GM15510 (cell line): Measurements from ENCODE around the gene UBE2E1.

Experiments used
- POLR2A ChIP-seq: IDR thresholded peaks from 3 replicates; pipeline ENCODE4 v1.6.1; 2011; ENCODE audit warnings: borderline replicate concordance; ENCODE audit not compliant: insufficient read length; ENCODE audit errors: extremely low read depth

Gene UBE2E1

DNA sequence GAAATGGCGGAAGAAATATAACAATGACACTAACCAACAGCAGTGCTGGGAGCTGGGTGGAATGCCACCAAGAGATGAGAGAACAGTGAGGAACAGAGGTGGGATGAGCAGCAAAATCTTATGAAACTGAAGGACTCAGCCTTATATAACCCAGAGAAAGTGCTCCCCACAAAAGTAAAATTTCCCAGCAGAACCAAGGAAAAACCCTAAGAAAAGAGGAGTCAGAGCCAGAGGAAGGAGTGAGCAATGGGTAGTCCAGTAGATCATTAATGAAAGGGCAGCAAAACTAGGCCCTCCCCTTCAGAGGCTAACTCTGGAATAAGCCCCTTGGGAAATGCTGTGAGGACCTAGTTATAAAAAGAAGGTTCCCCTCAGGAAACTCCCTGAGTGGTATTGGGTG, 24.7 kb upstream of the UBE2E1 start:
- no peak for TF ChIP-seq POLR2A

GRCh38 chr3:23781871-23782270, 23.9 kb upstream of the UBE2E1 start:
- TF ChIP-seq POLR2A: no peak

GRCh38 chr3:23785097-23785645, 20.6 kb upstream of the UBE2E1 start:
- TF ChIP-seq POLR2A: no peak

DNA sequence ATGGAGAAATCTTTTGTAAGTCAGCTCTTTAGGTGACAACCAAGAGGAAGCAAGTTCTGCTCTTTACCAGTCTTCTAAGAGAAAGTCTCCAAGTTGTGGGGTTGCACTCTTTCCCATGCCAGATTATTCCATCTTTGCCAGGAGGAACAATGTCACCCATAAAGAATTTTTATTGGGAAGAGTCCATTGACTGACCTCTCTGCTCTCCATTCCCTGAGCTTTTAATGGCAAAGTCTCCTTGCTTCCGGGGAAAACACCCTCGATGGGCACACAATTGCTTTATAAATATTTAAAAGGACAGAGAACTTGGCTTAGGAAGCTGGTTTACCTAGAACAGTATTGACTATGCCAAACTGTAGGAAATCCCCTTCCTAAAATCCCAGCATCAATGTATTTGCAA, 19.9 kb upstream of the UBE2E1 start:
- no peak for TF ChIP-seq POLR2A

DNA sequence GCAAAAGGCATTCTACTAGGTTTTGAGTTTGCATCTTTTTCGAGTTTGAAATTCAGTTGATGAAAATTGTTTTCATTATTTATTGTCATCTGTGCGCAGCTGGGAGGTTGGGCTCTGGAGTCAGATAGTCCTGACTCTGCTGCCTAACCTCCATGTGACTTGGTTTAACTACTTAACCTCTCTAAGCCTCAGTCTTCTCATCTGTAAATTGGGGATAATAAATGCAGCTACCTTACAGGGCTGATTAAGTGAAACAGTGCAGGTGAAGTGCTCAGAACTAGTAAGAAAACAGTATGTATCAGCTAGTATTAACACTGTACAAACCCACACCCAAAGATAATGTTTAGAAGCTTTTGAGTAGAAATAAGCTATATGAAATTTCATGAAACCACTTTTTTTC, 14.1 kb upstream of the UBE2E1 start:
- TF ChIP-seq POLR2A: no peak

DNA sequence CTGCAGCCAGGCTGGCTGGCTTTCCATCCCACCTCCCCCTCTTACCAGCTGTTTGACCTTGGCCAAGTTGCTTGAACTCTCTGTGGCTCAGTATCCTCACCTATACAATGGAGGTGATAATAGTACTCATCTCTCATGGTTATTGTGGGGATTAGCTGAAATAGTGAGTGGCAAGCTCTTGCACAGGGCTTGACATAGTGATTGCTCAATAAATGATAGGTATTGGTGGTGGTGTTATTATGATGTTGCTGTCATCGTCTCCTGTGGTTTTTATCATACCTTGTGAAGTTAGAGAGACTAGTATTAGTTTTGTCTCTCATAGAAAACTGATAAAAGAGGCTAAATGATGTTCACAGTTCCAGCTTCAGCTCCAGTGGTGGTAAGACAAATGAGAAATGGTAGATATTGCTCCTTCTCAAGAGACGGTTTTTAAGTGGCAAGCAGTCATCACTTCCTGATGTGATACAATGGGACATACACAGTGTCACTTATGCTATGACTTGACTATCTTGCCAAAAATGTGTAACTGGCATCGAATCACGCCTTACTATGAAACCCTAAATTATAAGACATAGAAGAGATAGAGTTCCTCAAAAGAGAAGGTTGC, 12.1 kb upstream of the UBE2E1 start:
- no peak for TF ChIP-seq POLR2A

- TF ChIP-seq POLR2A: no peak
These were observed 10.7 kb upstream of the UBE2E1 start for GRCh38 chr3:23795096-23795495.

DNA sequence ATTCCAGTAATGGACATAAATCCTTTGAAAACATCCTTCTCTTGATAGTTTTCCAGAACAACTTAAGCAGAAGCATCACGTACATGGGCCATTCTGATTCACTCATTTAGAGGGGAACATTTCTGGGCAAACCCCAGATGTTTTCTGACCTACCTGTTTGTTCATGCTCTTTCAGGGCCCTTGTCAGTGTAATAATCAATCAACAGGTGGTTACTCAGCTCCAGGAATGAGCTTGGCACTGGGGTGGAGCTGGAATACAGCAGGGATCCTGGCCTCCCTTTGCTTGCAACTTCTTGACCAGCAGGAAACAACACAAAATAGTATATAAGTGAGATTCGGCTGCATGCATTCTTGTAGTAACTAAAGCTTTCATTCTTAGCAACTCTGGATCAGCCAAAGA, 9.2 kb upstream of the UBE2E1 start:
- TF ChIP-seq POLR2A: no peak

GRCh38 chr3:23797491-23797890, 8.3 kb upstream of the UBE2E1 start:
- no peak for TF ChIP-seq POLR2A

- TF ChIP-seq POLR2A: no peak
These were observed 7.3 kb upstream of the UBE2E1 start for GRCh38 chr3:23798456-23798855.

- TF ChIP-seq POLR2A: no peak
These were observed 6.9 kb upstream of the UBE2E1 start for GRCh38 chr3:23798876-23799275.

DNA sequence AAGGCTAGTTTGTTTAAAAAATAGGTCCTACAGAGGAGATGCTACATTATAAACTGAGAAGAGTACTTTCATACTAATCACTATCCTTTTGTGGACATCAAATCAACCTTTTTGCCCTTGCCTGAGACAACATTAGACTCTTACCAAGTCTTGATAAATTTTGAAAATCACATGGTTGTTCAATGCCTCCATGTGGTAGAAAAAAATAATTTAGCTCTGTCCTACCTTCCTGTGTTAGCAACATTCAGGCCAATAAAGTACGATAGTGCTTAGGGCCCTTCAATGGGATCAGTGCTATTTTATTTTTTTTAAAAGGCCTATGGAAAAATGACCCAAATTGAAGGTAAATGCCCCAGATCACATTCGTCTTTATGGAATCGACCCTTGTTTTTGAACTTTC, 5.0 kb upstream of the UBE2E1 start:
- TF ChIP-seq POLR2A: no peak

DNA sequence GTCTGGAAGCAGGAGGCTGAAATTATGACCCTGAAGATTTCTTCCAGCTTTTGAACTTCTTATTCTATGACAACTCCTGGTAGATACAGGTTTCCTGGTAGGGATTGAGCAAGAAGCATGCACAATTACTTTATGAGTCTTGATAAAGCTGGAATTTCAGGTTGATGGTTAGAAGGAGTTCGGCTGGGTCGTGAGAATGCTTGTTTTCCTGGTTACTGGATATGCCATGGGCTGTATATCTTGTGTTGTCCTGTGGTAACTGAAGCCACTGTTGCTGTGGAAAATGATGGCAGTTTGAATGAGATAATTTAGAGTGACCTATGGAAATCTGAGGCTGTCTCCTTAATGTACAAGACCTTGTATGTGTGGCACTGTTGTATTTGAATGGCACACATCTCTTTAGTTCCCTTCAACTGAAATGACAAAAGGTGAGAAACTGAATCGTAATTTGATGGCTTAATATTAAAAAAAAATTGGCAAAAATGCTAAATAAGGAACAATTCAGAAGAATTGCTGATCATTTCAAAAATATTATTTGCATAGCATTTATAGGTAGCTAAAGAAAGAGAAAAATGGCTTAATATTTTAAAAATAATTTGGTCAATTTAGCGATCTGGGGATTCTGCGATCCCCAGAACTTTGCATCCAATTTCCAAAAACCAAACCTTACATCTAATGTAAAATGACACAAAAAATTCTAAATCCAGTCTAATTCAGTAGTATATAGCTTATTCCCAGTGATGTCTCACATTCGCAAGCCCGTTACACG, 1.1 kb upstream of the UBE2E1 start:
- TF ChIP-seq POLR2A: no peak

- no peak for TF ChIP-seq POLR2A
These were observed 534 bp upstream of the UBE2E1 start for GRCh38 chr3:23805210-23805632.

GRCh38 chr3:23806534-23807423, 1.0 kb downstream of the UBE2E1 start:
- no peak for TF ChIP-seq POLR2A
